Fibroblast of peridontal ligament (primary cell): ENCODE data around the gene SEC14L5.
A peak's percentile ranks its signal among the peaks of the same experiment; 100 is the strongest.

Source experiments
- DNase-seq: peaks from one replicate; pipeline ENCODE4 v3.0.0-alpha.2; 2010; ENCODE audit errors: extremely low read depth

The SEC14L5 gene

GRCh38 chr16:5012887-5013286 lies 54.8 kb downstream of the SEC14L5 start:
- DNase-seq = no peak

- DNase-seq = no peak
Observed at GRCh38 chr16:5015351-5015750, 57.2 kb downstream of the SEC14L5 start.

- no peak for DNase-seq
Observed at GRCh38 chr16:5015887-5016286, 57.8 kb downstream of the SEC14L5 start.

GRCh38 chr16:5016967-5017677 lies 59.0 kb downstream of the SEC14L5 start:
- no peak for DNase-seq

- DNase-seq = no peak
Observed at GRCh38 chr16:5017678-5017969, 59.5 kb downstream of the SEC14L5 start.

- peak; percentile 41 for DNase-seq
Observed at GRCh38 chr16:5018793-5019192, 60.7 kb downstream of the SEC14L5 start.

GRCh38 chr16:5019775-5020174 lies 61.6 kb downstream of the SEC14L5 start:
- no peak for DNase-seq

GRCh38 chr16:5020551-5020950 lies 62.4 kb downstream of the SEC14L5 start:
- DNase-seq = no peak

- DNase-seq = no peak
Observed at GRCh38 chr16:5022521-5022920, 64.4 kb downstream of the SEC14L5 start.

GRCh38 chr16:5024632-5025031 lies 66.5 kb downstream of the SEC14L5 start:
- no peak for DNase-seq

GRCh38 chr16:5025171-5025632 lies 67.1 kb downstream of the SEC14L5 start:
- no peak for DNase-seq

GRCh38 chr16:5026664-5027063 lies 68.5 kb downstream of the SEC14L5 start:
- DNase-seq = no peak

- no peak for DNase-seq
Observed at GRCh38 chr16:5027086-5027485, 69.0 kb downstream of the SEC14L5 start.

GRCh38 chr16:5027575-5028235 lies 69.6 kb downstream of the SEC14L5 start:
- no peak for DNase-seq

- no peak for DNase-seq
Observed at GRCh38 chr16:5028950-5029475, 70.9 kb downstream of the SEC14L5 start.

- no peak for DNase-seq
Observed at GRCh38 chr16:5030251-5030870, 72.2 kb downstream of the SEC14L5 start.

GRCh38 chr16:5031601-5032000 lies 73.5 kb downstream of the SEC14L5 start:
- DNase-seq = no peak

- DNase-seq = no peak
Observed at GRCh38 chr16:5032748-5033167, 74.6 kb downstream of the SEC14L5 start.

GRCh38 chr16:5033256-5034166 lies 75.4 kb downstream of the SEC14L5 start, which contains the start of gene NAGPA:
Gene NAGPA, minus strand, starts transcription at chr16:5033935. Its CDS starts 21 bp downstream, at chr16:5033914.
- peak; percentile 78 for DNase-seq

GRCh38 chr16:5034167-5034523 lies 76.0 kb downstream of the SEC14L5 start:
- DNase-seq = no peak

- no peak for DNase-seq
Observed at GRCh38 chr16:5035909-5036227, 77.7 kb downstream of the SEC14L5 start.
